ENCODE data around the gene CPNE7. TPM values are rescaled to one million over a fixed set of nuclear protein-coding genes. Genes with fewer than 3 reads are reported as not detected.

Gene CPNE7
- total and polyA plus RNA-seq, 2 of the 13 experiments (the other 11 are each of a cell fraction or from before 2014, with no cell fraction given), result 0.59 TPM; not detected in 1

DNA sequence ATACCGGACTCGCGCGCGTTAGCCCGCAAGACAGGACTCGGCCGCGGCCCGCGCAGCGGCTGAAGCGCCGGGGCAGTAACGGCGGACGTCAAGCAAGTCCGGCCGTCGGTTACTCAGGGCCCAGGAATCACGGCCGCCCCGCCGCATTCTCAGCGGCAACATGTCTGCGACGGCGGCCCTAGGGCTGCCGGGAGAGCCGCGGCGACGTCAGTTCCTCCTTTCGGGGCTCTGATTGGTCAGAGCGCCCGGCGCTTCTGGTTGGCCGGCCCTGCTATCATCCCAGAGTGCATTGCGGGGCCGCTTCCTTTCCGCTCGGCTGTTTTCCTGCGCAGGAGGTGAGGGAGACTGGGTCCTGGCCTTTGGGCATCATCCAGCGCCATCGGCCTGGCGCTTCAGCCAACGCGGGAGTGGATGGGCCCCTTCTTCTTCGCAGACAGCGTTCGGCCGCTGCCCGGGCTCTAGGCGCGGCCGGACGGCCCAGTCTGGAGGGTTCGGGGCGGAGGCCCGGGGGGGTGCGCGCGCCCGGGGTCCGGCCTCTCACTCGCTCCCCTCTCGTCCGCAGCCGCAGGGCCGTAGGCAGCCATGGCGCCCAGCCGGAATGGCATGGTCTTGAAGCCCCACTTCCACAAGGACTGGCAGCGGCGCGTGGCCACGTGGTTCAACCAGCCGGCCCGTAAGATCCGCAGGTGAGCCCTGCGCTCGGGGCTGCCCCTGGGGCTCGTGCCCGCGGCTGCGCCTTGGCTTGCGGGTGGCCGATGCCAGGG lies 15.0 kb upstream of the CPNE7 start, which contains the start of gene RPL13 (continued):
- TF ChIP-seq, protein P1, sequence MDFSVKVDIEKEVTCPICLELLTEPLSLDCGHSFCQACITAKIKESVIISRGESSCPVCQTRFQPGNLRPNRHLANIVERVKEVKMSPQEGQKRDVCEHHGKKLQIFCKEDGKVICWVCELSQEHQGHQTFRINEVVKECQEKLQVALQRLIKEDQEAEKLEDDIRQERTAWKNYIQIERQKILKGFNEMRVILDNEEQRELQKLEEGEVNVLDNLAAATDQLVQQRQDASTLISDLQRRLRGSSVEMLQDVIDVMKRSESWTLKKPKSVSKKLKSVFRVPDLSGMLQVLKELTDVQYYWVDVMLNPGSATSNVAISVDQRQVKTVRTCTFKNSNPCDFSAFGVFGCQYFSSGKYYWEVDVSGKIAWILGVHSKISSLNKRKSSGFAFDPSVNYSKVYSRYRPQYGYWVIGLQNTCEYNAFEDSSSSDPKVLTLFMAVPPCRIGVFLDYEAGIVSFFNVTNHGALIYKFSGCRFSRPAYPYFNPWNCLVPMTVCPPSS (IDR thresholded peaks at IDR 0.05), result no peak
- TF ChIP-seq ATF3 (CRISPR knock-in tag; IDR thresholded peaks at IDR 0.05), result peak; percentile 18; the same call in 1 of the 2 replicates
- TF ChIP-seq, protein P2, sequence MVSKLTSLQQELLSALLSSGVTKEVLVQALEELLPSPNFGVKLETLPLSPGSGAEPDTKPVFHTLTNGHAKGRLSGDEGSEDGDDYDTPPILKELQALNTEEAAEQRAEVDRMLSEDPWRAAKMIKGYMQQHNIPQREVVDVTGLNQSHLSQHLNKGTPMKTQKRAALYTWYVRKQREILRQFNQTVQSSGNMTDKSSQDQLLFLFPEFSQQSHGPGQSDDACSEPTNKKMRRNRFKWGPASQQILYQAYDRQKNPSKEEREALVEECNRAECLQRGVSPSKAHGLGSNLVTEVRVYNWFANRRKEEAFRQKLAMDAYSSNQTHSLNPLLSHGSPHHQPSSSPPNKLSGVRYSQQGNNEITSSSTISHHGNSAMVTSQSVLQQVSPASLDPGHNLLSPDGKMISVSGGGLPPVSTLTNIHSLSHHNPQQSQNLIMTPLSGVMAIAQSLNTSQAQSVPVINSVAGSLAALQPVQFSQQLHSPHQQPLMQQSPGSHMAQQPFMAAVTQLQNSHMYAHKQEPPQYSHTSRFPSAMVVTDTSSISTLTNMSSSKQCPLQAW (CRISPR knock-in tag; IDR thresholded peaks at IDR 0.05), result peak; percentile 89
- TF ChIP-seq NCOA5 (CRISPR knock-in tag; IDR thresholded peaks at IDR 0.05), result peak; percentile 80
- TF ChIP-seq KDM5B (CRISPR knock-in tag; IDR thresholded peaks at IDR 0.05; ENCODE audit: borderline replicate concordance), result peak; percentile 97; the same call in 1 of the 2 replicates
- TF ChIP-seq IRF9 (CRISPR knock-in tag; IDR thresholded peaks at IDR 0.05; ENCODE audit: borderline replicate concordance), result peak; percentile 81
- TF ChIP-seq, protein P3, sequence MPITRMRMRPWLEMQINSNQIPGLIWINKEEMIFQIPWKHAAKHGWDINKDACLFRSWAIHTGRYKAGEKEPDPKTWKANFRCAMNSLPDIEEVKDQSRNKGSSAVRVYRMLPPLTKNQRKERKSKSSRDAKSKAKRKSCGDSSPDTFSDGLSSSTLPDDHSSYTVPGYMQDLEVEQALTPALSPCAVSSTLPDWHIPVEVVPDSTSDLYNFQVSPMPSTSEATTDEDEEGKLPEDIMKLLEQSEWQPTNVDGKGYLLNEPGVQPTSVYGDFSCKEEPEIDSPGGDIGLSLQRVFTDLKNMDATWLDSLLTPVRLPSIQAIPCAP (CRISPR knock-in tag; IDR thresholded peaks at IDR 0.05; ENCODE audit: low read depth), result peak; percentile 76; the same call in 1 of the 2 replicates
- peak; percentile 73 for TF ChIP-seq RBM22 (optimal IDR thresholded peaks at IDR 0.05; ENCODE audit: low read length)
- TF ChIP-seq, protein P4, sequence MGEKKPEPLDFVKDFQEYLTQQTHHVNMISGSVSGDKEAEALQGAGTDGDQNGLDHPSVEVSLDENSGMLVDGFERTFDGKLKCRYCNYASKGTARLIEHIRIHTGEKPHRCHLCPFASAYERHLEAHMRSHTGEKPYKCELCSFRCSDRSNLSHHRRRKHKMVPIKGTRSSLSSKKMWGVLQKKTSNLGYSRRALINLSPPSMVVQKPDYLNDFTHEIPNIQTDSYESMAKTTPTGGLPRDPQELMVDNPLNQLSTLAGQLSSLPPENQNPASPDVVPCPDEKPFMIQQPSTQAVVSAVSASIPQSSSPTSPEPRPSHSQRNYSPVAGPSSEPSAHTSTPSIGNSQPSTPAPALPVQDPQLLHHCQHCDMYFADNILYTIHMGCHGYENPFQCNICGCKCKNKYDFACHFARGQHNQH (CRISPR knock-in tag; IDR thresholded peaks at IDR 0.05), result peak; percentile 86; the same call in 1 of the 2 replicates
- TF ChIP-seq SOX13 (IDR thresholded peaks at IDR 0.05), result no peak
- TF ChIP-seq SOX13 (CRISPR knock-in tag; conservative IDR thresholded peaks at IDR 0.05 in 1 of 2, IDR thresholded peaks at IDR 0.05 in 1 of 2), result peak in 1 of 2 experiments; percentile 38; a peak in 1 of 4 replicates
- TF ChIP-seq RARG (CRISPR knock-in tag; IDR thresholded peaks at IDR 0.05; ENCODE audit: low read depth), result no peak; the same call in 1 of the 2 replicates
- no peak for TF ChIP-seq NCOA1 (CRISPR knock-in tag; IDR thresholded peaks at IDR 0.05)
- TF ChIP-seq SP140L (CRISPR knock-in tag; IDR thresholded peaks at IDR 0.05; ENCODE audit: borderline replicate concordance), result 0 out of 2 replicates have a peak, but pooled peaks have one; percentile 46
- TF ChIP-seq ZNF543 (CRISPR knock-in tag; IDR thresholded peaks at IDR 0.05), result peak; percentile 95

All from HepG2 (cell line).